Muscle of back (tissue), 11 donors: ENCODE data around the gene MYLK4. TPM values are rescaled to one million over a fixed set of nuclear protein-coding genes. Genes with fewer than 3 reads are reported as not detected.

Source experiments
- DNase-seq, 3 donors: peaks; one replicate each; pipeline versions ENCODE4 v3.0.0 to v3.0.0-alpha.2; 2013
- polyA plus RNA-seq, 10 donors: library from polyadenylated mRNA; unstranded; fragments of 120-200 nt; gene quantifications; one replicate each; pipeline ENCODE4 v1.2.1, GENCODE V29; 2013; ENCODE audit not compliant: insufficient read length in 10 of 10

MYLK4 gene
- polyA plus RNA-seq, 10 donors: 5.0 to 11.7 (median 6.9) TPM

DNA sequence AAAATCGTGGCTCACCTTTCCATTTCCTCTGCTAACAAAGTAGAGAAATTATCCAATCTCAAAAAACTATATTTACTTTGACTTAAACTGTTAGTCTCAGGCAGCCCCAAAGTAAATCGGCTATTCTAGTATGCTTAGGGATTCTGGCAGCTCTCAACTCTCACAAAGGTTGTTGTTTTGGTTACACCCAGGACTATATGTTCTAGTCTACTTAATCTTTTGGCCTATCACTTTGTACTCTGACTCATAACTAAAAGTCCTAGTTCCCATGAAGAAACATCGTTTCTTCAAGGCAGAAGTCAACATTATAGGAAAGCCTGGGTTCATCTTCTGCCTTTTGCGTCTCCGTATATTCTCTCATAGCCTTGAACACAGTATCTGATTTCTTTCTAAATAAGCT lies 42.3 kb downstream of the MYLK4 start:
- DNase-seq: no peak

DNA sequence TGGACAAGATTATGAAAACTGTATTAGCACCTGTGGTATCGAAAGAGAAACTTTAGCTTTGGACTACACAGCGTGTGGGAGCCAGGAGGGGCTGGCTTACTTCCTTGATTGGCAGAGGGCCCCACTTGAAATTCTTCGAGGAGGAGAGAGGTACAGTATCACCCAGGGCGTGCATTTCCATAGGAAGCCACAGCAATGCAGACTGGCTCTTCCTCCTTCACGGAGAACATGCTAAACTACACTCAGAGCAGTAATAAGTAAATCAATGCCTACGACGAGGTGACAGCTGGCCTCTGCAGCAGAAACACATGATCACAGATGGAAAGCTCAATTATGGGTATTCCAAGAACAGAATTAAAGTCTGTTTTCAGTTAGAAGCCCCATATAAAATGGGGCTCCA lies 44.2 kb downstream of the MYLK4 start:
- DNase-seq: no peak

DNA sequence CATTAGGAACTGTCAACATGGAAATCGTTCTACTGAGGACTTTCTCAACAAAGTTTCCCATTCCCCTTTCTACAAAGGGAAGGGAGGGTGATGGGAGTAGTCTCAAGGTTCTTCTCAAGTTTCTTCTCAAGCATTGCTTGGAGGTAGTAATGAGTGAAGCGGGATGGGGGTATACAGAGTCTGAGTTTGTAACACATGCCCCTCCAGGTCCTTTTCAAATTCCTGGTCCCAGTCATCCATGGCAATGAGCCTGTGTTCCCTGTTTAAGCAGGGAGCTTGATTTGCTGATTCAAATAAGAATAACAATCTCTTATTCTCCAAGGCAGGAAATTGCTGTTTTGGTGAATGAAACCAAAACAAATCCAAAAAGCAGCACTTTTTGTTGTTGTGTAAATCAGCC lies 45.5 kb downstream of the MYLK4 start:
- DNase-seq: no peak

DNA sequence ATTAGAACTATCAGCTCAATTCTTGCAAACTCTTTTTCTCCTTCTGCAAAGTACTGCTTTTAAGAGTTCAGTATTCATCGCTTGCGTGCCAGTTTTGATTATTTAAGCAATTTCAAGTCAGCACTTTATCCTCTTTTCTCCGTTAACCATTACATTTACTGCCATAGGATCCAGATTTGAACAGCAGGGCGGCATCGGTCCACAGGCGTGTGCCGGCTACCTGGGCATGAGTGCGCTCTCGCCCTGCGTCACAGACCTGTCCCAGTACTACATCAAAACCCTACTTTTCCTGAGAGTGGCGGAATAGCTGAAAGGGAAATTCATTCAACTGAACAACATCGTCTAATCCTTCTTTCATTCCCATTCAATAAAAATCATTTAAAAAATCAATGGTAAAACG lies 53.4 kb downstream of the MYLK4 start:
- DNase-seq: no peak

DNA sequence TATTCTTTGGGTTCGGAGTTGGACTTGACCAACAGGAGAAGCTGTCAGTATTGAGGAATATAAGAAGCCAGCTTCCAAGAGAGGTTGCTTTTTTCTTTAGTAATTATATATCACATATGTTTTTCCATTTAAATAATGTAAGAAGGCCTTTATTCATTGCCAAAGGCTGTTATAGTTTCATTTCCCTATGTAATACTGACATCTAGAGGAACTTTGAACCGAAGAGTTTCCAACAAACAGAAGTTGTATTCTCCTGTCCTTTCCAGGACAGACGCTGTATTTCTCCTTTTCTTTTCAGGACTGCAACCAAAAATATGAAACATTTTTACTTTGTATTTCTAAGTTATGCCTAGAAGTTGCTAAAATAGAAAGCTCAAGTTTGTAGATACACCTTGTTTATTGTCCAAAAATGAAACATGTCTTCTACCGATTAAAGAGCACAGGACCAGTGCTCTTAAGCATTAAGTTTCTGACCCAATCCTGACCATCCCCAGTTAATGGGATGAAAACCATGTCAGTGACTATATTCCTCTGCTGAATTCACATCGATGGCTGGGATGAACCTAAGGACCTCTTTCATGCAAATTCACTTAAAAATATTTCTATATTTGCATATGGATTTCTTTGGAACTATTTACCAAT lies 55.1 kb downstream of the MYLK4 start:
- DNase-seq: peak; percentile 23 to 73 (median 52)

DNA sequence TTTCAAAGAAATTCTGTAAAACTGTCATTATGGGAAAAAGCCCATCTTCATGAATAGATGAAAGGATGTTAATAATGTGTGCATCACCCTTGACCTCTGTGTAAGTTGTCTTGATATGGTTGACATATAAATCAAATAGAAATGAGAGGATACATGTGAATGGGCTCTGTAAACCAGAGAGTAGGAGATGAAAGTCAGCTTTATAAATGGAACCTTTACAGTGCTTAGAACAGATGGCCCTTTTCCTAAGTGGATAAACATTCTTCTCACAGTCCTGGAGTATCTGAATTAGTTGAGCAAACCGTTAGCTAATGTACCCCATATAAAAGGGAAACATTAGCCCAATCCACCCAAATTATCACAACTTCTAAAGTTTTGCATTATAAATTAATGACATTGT lies 57.5 kb downstream of the MYLK4 start:
- no peak for DNase-seq

DNA sequence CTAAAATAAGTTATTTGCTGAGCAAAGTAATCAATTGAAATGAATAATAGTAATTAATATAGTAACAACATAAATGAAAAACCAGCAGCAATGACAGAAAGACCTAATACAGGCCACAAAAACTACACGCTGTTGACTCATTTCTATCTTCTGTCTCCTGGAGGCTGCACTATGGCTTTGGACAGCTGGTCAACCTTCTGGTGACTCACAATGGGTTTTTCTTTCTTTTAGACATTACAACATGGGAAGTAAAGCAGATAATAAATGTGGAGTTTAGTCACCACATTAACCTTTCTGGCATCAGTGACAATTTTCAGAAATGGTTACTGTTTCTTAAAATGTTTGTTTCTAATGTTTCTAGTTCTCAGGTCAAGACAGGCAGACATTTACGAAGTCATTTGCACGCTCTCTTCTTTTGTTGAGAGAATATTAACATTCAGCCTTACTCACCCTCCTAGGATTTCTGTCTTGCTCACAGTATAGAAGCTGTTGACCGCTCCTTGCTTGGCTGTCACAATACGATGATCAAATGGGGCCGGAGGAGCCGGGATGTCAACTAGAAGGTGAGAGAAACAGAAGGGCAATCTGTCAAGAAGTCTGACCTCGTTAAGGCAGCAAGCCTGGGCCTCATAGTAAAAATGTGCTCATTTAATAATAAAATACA lies 62.2 kb downstream of the MYLK4 start:
- peak in 1 of 3 donors; percentile 36 for DNase-seq

DNA sequence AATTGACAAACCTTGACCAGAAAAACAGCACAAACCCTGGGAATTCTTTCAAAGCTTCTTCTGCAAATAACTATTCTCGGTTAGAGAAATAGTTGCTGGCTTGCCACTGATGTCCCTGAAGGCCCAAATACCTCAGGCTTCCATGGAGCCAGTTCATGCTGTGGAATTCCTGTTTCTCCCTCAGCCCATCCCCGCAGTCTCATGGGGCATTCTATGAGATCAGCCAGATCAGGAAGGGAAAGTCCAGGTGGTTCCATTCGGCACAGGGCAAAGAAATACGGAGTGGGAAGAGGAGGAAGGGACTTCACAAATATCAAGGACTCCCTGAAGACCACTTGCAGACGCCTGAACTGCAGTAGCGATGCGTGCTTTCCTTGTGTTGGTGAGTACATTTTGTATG lies 63.3 kb downstream of the MYLK4 start:
- peak in 1 of 3 donors; percentile 66 for DNase-seq

DNA sequence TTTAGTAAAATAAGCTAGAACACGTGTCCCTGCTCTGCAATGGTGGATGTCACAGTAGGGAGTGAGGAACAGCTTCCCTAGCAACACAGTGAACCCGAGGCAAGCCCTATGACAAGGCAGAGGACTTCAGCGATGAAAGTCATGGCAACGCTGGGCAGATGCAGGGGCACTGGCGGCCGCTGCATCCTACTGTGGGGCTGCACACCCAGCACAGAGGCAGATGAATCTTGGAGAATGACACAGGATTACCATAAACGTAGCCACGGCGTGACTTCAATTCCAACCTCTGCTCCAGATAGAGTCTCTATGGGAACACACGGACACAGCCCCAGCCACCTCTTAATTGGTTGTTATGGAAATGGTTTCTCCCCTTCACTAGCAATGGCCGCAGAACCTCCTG lies 64.2 kb downstream of the MYLK4 start:
- no peak for DNase-seq

DNA sequence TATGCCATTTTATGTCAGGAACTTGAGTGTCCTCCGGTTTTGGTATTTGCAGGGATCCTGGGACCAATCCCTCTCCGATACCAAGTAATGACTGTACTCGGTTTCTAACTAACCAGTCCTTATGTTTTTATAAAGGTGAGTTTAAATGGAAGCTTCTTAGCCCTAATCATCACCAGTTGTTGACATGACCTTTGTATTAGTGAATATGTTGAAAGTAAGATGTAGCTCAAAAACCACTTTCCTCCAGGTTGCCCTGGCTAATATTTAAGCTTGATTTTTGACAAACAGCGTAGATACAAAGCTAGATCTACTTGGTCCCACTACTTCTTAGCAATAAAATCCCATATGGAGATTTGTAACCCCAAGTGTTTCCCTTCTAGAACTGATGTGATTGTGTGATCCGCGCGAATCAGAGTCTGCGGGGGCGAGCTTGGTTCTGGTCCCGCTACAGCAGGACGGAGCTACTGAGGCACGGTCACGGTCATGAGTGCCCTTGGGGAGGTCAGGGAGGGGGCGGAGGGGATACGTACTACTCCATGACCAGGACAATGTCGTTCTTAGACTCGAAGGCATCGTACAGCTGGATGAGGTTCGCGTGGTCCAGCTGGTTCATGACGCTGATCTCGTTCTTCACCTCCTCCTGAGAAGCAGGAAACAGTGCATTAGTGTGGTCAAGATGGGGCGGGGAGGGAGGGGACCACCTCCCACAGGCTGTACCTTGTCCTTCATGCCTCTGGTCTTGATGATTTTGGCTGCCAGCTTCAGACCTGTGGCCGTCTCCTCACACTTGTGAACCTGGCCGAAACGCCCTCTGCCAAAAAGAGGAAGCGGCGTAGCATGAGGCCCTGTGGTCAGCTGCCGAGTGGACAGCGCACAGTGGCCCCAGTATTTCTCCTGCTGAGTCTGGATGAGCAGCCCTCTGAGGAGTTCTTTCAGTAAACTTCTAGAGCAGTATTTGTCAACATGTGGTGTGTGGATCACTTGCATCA lies 65.7 kb downstream of the MYLK4 start:
- DNase-seq: no peak

DNA sequence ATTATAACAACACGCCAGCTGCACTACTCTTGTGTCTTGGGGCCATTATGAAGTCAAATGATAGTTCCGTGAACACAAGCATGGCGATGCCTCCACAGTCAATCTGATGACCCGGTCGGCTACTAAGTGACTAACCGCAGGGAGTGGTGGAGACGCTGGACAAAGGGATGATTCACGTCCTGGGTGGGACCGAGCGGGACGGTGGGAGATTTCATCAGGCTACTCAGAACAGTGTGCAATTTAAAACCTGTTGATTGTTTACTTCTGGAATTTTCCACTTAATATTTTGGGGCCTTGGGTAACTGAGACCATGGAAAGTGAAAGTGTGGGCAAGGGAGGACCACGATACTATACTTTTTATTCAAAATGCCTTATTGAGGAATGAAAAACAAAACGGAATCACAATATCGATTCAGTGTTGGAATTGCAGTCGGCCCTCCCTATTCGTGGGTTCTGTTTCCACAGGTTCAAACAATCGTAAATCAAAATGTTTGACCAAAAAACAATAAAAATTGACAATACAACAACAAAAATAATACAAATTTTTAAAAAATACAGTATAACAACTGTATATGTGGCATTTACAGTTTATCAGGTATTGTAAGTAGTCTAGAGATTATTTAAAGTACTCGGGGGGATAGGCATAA lies 66.5 kb downstream of the MYLK4 start:
- no peak for DNase-seq

DNA sequence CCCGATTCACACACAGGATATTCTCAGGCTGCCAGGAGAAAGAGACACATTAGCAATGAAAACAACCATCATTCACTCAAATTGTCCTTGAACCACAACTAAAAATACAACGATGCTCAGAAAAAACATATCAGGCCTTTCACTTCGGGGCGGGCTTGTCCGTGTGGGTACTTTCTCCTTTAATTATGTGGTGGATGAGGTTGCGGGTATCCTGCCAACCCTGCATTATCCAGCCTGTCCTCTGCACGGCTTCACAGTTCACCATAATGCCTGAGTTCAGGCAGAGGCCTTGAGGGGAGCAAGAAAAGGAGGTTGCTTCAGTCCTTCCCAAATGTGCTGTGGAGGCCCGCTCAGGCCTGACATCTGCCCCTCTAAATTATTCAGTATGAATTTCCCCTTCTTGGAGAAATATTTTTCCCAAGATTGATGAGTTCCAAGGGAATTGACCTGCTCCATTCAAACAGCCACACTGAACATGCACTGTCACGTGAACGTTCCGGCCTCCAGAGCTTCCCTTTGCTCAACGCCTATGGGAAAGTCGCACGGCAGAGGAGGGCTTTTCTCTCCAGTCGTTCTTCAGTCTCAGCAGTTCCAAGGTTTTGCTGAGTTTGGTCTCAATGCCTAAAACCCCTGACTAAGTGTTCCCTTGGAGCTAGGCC lies 70.3 kb downstream of the MYLK4 start:
- peak in 1 of 3 donors; percentile 24 for DNase-seq

DNA sequence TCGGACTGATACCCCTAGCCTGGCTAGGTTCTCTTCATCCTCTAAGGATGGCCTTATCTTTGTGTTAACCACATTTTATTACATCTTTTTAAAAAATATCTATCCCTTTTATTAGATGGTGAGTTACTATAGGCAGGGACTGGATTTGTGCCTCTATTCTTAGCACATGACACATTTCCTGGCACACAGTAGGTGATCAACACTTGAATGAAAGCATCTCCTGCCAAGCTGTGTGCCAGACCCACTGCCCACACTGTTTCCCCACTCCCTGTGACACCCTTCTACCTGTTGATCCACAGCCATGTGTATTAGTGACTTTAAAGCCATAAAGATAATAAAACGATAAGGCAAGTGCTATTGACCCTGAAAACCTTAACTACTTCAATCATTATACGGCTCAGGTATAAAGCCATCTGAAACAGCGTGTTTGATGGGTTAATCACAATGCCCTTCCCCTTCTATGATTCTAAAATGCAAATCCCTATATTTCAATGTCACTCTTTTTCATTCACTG lies 73.6 kb downstream of the MYLK4 start:
- DNase-seq: no peak

DNA sequence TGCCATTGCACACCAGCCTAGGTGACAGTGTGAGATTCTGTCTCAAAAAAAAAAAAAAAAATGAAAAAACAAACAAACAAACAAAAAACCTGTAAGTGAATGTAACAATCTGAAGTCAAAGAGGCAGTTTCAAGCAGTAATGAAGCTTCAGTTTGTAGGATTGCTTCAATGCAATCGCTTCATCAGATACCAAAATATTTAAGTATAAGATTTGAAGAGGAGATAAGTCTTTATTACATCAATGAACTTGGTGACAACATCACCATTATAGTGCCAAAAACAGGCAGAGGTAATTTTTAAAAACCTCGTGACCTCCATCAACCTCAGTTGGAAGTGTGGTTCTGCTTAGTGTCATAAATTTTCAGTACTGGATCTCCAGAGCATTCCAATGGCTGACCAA lies 74.7 kb downstream of the MYLK4 start:
- DNase-seq: no peak

DNA sequence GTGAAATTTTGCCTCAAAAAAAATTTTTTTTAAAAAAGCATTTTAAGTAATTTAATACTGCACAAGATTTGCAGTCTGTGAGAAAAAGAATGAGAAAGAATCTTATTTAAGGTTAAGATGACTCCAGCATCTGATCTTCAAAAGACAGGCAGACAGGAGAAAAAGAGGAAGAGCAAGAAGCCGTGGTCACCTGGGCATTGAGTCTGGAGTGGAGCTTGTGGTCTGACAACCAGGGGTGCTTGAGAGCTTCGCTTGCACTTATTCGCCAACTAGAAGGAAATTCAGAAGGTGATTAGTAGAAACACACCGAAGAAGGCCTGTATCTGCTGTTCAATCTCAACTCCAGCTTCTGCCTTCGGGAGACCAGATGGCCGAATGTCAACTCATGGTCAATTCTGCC lies 75.9 kb downstream of the MYLK4 start:
- DNase-seq: no peak

DNA sequence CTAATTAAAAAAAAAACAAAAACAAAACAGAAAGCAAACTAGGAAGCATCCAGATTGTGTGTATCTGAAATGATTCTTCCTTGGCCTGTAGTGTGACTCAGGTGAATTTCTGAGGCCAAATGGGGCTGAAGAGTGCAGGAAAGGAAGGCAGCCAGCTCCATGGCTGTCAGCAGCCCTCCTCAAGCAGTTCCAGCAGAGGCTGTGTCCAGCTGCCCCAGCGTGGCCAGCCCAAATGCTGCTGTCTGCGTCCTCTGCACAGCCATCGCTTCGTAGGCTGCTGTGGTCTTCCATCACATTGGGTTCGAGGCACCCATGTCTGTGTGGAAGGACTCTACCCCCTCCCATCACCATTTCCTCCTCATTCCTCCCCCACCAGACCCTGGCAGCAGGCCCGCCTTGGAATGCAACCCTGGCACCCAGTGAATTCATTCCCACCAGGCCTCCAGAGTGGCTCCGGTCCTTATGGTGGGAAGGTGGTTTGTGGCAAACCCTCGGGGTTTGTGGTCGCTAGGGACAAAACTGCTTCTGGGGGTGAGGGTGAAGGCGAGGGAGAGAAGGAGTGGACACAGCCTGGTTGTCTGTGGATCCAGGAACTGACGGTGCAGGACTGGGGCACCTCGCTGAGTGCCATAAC lies 81.5 kb downstream of the MYLK4 start:
- no peak for DNase-seq

DNA sequence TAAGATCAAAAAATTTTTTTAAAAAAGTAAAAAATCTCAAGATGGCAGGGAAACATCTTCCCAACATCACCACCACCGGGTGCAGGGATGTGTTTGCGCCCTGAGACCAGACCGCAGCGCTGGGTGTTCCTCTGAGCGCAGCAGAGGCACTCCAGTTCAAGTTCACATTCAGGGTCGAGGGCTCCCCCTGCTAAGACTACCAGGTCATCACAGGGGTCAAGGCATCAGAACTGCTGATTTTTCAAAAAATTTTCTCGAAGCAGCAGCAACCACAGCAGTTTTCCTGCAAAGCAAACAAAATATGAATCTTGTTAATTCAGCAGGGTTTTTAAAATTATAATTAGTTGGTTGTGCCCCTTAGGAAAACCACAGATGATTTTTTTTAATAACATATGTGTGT lies 83.1 kb downstream of the MYLK4 start:
- DNase-seq: no peak

DNA sequence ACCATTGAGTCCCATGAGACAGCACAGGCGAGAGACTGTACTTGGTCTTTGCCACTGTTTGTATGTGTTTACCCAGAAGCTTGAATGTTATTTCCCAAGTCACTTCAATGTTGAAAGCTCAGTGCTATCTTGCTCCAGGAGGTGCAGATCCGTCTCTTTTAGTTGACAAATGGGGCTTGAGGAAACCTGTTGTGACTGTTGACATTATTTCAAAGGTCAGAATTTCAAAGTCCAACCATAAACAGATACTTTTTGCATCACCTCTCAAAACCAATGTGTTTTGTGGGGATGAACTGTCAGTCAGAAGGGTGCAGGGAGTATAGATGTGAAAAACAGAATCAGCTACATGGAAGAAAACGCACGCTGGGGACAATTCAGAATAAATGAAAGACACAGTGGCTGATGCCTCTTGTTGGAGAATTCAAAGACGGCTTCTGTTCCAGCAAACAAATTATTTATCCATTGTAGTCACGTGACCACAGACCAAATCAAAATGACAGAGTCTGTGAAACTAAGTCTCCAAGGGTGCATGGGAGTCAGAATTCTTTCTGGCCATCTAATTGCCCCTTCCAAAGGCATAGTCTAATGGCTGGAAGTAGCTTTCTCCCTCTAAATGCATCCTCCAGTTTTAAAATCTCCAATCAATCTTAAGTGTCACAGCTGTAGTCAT lies 83.7 kb downstream of the MYLK4 start:
- DNase-seq: no peak

DNA sequence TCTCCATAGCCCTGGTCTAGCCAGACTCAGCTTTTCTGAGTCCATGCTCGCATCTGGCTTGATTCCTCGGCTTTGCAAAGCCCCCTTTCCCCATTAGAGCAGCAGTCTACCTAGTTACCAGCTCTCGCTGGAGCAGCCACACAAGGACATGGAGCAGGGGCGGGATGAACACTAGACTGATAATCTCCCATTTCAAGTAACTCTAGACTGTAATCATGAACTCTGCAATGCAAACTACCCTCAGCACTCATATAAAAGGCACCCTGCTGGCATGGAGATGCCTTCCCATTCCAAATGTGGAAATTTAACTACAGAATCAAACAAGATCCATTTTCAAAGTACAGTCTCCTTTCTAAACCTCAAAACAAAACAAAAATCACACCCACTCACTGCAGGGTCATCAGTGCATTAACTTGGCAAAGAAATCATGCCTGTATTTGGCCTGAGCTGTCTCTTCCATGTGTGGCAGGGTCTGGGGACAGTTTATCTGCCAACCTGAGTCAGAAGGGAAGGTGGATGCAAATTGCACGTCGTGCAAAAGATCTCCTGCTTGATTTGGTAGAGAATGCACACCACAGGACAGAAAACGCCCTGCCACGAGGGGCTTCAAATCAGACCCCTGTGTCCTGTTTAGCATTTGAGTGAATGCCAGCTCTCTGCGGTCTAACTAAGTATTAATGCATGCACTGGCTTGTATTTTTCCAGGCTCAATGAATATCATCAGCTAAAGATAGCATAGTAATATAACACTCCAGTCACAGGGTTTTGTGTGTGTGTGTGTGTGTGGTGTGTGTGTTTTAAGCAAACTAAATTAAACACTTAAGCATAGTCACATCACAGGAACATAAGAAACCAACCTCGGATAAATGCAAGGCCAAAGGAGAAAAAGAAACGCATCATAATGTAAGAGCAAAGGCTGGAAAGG lies 85.3 kb downstream of the MYLK4 start:
- peak in 2 of 3 donors; percentile 40 to 45 for DNase-seq
